GM18870 (cell line): ENCODE measurements around the gene PAFAH2.
"Not testable (repeated sequence)": the region's sequence is repeated elsewhere in the genome, so short reads cannot be mapped to it uniquely, and the experiment has no call there.

Experiments used
- ATAC-seq: cut with Tn5 transposase; IDR thresholded peaks from one replicate; pipeline ENCODE4 v1.9.1; 2021; ENCODE audit warnings: moderate library complexity; ENCODE audit not compliant: unreplicated experiment

PAFAH2 gene

DNA sequence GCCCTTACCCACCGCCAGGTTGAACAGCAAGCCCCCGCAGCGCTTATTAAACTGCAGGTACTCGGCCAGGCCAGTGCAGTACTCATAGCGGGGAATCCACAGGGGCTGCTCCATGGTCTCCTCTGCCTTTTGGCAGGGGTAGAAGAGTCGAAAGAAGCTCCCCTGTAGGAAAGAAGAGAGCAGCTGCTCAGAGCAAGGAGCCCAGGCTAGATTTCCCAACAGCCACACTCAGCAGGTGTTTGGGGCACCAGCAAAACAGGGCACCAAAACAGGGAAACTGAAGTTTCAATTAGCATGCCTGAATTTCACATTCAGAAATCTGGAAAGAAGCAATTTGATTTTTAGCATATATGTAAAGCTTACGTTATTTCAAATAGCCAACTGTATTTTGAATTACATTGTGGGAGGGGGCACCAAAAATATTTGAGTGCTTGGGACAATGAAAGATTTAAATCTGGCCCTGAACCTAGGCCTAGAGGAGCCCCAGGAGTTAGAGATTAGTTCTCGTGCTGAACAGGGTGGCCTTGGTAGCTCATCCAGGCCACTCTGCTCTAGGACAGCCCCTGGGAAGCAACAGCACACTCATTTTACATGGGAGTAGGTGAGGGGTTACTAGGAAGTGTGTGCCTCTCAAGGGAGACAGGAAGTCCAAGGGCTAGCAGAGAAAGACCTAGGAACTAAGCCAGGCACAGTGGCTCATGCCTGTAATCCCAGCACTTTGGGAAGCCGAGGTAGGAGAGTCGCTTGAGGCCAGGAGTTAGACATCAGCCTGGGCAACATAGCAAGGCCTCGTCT, 8.2 kb downstream of the PAFAH2 start:
- no peak for ATAC-seq

DNA sequence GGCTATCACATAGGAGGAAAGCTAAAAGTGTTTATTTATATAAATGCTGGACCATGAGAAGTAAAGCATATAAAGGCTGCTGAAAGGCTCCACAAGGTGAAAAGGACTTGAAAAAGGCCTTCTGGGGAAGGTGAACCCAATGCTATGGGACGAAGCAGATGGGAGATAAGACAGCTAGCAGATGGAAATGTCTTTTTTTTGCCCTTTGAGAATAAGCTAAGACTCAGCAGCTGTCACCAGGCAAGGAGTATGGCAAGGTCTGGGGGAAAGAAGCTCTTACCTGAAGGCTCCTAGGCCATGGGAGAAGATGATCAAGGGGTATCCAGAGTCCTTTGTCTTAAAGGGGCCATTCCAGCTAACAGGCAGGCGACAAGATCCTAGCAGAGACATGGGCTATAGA, 9.9 kb downstream of the PAFAH2 start:
- ATAC-seq: no peak

GRCh38 chr1:25986773-25987172, 11.1 kb downstream of the PAFAH2 start:
- ATAC-seq: not testable (repeated sequence)

DNA sequence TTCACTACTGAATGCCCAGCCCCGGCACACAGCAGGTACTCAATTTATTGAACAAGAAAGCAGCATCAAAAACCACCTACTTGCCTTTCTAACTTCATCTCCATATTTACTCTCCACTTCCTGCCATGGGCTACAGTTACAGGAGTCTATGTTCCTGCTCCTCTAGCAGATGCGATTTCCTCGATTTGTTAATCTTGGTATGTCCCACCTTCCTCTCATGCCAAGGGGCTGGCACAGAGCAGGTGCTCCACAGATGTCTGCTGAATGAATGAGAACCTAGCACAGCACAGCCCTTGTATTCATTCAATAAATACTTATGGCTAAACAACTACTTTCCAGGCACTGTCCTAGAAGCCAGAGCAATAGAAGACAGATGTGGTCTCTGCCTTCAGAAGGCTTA, 12.2 kb downstream of the PAFAH2 start:
- no peak for ATAC-seq

DNA sequence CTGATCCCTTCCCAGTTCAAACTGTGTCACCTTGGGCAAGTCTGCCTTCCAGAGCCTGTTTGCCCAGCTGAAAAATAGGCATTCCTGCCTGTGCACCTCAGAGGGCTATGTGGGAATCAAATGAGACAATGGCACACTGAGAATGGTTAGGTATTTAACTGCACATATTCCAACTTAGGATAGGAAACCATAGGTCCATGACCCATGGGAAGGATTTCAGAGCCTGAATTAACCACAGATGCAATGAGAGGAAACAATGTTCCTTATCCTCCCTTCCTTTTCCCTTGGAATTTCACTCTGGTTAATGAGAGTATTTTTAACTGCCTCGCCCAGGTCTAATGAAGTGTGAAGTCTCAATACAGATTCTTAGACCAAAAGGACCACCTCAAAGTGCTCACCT, 12.7 kb downstream of the PAFAH2 start:
- no peak for ATAC-seq

DNA sequence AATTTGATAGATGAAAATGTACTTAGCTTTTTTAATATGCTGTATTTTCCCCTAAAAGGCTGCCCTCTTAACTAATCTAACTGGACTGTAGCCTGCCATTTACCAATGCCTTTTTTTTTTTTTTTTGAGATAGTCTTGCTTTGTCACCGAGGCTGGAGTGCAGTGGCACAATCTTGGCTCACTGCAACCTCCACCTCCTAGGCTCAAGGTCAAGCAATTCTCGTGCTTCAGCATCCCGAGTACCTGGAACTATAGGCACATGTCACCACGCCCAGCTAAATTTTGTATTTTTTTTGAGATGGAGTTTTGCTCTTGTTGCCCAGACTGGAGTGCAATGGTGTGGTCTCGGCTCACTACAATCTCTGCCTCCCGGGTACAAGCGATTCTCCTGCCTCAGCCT, 18.7 kb downstream of the PAFAH2 start:
- ATAC-seq: no peak

- ATAC-seq: no peak
Observed at GRCh38 chr1:25978403-25978802, 19.5 kb downstream of the PAFAH2 start.

- no peak for ATAC-seq
Observed at GRCh38 chr1:25977801-25978200, 20.1 kb downstream of the PAFAH2 start.

GRCh38 chr1:25973610-25974321, 24.1 kb downstream of the PAFAH2 start:
- ATAC-seq: no peak

GRCh38 chr1:25971811-25972180, 26.1 kb downstream of the PAFAH2 start:
- ATAC-seq: no peak

DNA sequence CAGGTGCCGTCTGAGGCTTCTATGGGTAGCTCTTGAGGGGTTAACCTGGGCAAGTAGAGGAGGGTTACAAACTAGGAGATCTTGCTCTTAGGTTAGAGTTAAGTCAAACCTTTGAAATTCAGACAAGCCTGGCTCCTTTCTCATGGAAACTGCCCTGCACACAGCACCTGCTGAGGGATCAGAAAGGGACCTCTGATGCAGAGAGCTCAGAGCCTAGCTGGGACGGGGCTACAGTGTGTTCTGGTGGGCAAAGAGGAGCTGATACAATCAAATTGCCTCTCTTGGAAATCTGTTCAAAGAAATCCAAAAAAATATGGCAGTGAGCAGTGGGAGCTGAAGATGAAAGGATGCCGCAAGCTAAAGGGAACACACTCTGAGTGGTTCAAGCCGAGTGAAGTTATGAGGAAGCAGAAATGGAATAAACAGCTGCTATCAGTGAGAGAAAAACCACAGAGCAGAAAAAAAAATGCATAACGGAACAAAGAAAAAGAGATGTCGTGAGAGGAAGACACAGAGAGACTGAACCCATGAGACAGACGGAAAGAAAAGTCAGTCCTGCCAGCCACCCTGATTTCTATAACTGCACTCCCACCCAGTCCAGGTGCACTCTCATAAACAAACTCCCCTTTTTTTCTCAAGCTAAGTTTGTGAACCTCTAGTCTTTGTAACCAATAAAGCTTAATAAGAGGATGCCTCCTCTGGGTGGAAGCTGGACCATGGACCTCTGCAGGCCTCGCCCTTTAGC, 26.6 kb downstream of the PAFAH2 start:
- ATAC-seq: no peak

- ATAC-seq: no peak
Observed at GRCh38 chr1:25967308-25967707, 30.6 kb downstream of the PAFAH2 start.

GRCh38 chr1:25959611-25960010, 38.3 kb downstream of the PAFAH2 start:
- no peak for ATAC-seq

DNA sequence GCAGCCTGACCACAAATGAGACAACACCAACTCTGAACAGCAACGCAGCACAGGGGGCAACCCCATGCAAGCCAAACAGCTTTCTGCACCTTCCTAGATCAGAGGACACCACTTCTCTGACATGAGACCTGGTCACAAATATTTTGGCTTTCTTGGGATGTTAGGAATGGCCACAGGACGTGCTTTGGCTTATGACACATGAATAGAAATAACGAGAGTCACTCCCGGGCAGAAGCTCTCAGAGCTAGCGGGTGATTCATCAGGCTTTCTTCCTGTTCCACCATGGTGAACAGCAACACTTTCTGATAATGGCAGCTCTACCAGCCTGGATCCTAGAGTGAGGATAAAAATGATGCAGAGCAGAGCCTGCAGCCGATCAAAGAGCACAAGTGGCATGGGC, 39.4 kb downstream of the PAFAH2 start:
- ATAC-seq: no peak

DNA sequence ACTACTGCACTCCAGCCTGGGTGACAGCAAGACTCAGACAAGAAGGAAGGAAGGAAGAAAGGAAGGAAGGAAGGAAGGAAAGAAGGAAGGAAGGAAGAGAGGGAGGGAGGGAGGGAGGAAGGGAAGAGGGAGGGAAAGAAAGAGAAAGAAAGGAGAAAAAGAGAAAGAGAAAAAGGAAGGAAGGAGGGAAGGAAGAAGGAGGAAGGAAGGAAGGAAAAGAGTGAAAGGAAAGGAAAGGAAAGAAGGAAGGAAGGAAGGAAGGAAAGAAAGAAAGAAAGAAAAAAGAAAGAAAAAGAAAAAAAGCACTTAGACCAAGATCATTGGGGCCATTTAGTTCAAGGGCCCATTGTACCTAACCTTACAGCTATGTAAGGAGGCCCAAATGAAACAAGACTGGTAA, 42.3 kb downstream of the PAFAH2 start:
- no peak for ATAC-seq

GRCh38 chr1:25954282-25954938, 43.5 kb downstream of the PAFAH2 start:
- ATAC-seq: no peak

DNA sequence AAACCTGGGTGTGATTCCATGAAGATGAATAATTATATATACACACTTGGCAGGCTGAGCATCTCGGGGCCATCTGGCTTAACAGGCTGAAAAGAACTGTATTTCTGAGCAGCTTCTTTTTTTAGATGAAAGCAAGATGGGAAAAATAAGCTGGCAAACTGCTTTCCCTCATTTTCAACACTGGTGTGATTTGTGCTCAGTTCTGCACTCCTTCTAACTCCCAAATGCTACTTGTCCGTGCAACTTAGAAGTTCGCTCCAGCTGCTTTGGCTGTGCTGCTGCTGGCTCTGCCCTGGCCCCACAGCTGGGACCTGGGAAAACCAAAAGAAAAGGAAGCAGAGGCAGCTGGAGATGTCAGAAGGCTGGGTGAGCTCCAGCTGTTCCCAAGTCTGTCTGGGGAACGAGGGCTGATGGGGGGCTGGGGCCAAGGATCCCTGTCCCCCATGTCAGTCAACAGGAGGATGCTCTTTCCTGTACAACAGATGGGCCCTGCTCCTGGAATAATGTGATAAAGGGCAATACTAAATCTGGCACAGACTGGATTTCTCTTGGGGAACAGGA, 44.9 kb downstream of the PAFAH2 start:
- no peak for ATAC-seq

GRCh38 chr1:25948641-25949040, 49.2 kb downstream of the PAFAH2 start:
- no peak for ATAC-seq

GRCh38 chr1:25947027-25947426, 50.8 kb downstream of the PAFAH2 start:
- ATAC-seq: no peak

DNA sequence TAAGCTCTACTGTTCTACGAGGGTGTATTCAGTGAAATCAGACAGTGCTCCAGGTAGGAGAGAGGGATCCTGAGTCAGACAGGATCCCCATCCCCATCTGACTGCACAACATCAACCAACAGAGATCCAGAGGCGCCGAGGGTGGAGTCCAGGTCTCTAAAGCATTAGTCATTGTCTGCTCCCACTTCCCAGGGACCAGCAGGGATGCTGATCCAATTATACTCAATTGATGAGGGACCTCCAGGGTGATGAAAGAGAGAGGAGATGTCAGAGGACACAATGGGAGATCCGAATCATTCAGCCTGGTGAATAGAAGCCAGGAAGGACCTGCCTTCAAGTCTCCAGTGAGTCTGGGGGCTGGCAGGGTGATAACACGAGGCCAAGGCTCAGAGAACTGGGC, 52.1 kb downstream of the PAFAH2 start:
- no peak for ATAC-seq

DNA sequence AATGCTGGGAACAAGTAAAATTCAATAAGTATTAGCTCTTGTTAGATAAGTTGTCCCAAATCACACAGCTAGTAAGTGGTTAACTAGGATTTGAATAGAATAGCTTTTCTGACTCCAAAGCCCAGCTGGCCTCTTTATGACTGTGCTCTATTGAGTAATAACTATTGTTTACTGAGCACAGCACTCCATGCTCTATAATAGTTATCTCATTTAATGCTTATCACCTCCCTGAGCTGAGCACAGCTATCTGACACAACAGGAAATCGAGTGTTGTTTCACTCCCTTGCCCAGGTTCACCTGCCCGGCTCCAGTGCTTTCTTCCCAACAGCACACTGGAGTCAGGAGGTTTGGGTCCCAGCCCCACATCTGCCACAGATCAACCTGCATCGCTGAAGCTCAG, 52.9 kb downstream of the PAFAH2 start:
- no peak for ATAC-seq
